A549 (cell line): ENCODE data around the gene ZNF93.
"Not testable (repeated sequence)": the region's sequence is repeated elsewhere in the genome, so short reads cannot be mapped to it uniquely, and the experiment has no call there.

Experiments
- ATOH8 ChIP-seq: fragments of 250-450 bp; sonication (Bioruptor Pico); IDR thresholded peaks from 2 replicates; pipeline ENCODE4 v1.5.0; 2020; ENCODE audit warnings: low read depth, mild to moderate bottlenecking, moderate library complexity
- EP300 ChIP-seq, 2 experiments: fragments of >200 bp; sonication (Bioruptor Twin); formaldehyde crosslinking; IDR thresholded peaks; 2 replicates in 1 of 2; 3 replicates in 1 of 2; pipeline ENCODE4 v1.6.1; 2016 to 2017
- HDAC2 ChIP-seq: fragments of 200-600 bp; sonication (generic); IDR thresholded peaks from 2 replicates; pipeline ENCODE4 v1.6.1; 2016
- PBX3 ChIP-seq: IDR thresholded peaks from 2 replicates; pipeline ENCODE4 v1.6.1; 2012
- RFX5 ChIP-seq: fragments of 450-650 bp; IDR thresholded peaks from 2 replicates; pipeline ENCODE4 v1.7.1; 2014; ENCODE audit warnings: antibody characterized with exemption, mild to moderate bottlenecking, moderate library complexity
- RNF2 ChIP-seq: fragments of 200-600 bp; sonication (generic); IDR thresholded peaks from 2 replicates; pipeline ENCODE4 v1.6.1; 2016; ENCODE audit warnings: low read depth, mild to moderate bottlenecking, antibody characterized with exemption, moderate library complexity, borderline replicate concordance
- USF2 ChIP-seq: fragments of 450-650 bp; IDR thresholded peaks from 2 replicates; pipeline ENCODE4 v1.6.1; 2014; ENCODE audit warnings: antibody characterized with exemption
- TF ChIP-seq, protein P1 (sequence below): fragments of >200 bp; sonication (Bioruptor Twin); formaldehyde crosslinking; IDR thresholded peaks from 3 replicates; pipeline ENCODE4 v1.5.1; 2016
- TF ChIP-seq, protein P2 (sequence below): IDR thresholded peaks from 2 replicates; pipeline ENCODE4 v1.6.1; 2012; ENCODE audit warnings: low read depth, borderline replicate concordance

DNA sequence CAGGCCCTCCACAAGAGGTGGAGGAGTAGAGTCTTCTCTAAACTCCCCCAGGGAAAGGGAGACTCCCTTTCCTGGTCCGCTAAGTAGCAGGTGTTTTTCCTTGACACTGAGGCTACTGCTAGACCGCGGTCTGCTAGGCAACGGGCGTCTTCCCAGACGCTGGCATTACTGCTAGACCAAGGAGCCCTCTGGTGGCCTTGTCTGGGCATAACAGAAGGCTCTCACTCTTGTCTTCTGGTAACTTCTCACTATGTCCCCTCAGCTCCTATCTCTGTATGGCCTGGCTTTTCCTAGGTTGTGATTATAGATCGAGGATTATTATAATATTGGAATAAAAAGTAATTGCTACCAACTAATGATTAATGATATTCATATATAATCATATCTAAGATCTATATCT, 29.7 kb downstream of the ZNF93 start:
- TF ChIP-seq, protein P1, sequence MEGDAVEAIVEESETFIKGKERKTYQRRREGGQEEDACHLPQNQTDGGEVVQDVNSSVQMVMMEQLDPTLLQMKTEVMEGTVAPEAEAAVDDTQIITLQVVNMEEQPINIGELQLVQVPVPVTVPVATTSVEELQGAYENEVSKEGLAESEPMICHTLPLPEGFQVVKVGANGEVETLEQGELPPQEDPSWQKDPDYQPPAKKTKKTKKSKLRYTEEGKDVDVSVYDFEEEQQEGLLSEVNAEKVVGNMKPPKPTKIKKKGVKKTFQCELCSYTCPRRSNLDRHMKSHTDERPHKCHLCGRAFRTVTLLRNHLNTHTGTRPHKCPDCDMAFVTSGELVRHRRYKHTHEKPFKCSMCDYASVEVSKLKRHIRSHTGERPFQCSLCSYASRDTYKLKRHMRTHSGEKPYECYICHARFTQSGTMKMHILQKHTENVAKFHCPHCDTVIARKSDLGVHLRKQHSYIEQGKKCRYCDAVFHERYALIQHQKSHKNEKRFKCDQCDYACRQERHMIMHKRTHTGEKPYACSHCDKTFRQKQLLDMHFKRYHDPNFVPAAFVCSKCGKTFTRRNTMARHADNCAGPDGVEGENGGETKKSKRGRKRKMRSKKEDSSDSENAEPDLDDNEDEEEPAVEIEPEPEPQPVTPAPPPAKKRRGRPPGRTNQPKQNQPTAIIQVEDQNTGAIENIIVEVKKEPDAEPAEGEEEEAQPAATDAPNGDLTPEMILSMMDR: not testable (repeated sequence)
- TF ChIP-seq PBX3; EP300 (IDR thresholded peaks at IDR 0.05); ATOH8; RFX5; HDAC2; USF2; RNF2: not testable (repeated sequence)
- TF ChIP-seq, protein P2, sequence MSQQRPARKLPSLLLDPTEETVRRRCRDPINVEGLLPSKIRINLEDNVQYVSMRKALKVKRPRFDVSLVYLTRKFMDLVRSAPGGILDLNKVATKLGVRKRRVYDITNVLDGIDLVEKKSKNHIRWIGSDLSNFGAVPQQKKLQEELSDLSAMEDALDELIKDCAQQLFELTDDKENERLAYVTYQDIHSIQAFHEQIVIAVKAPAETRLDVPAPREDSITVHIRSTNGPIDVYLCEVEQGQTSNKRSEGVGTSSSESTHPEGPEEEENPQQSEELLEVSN: not testable (repeated sequence)
